HEK293 (cell line): ENCODE results near the gene CC2D1A.

ENCODE experiments used
- CTCF ChIA-PET: fragments of 350-600 bp; formaldehyde crosslinking; extraction: SDS; loops from one replicate; lab custom pipeline; 2021; ENCODE audit warnings: antibody characterized with exemption; lab: Yijun Ruan, JAX
- POLR2A ChIA-PET: fragments of 300-600 bp; formaldehyde crosslinking; extraction: SDS; loops from one replicate; lab custom pipeline; 2020; ENCODE audit warnings: antibody characterized with exemption, inconsistent platforms; lab: Yijun Ruan, JAX
- H3K27ac ChIP-seq: fragments of 200-500 bp; sonication (Bioruptor generic); 2 replicates; pipeline ENCODE4 v1.5.1; 2014; ENCODE audit warnings: low read depth, low read length, control low read depth, inconsistent platforms; ENCODE audit errors: extremely low read depth
- H3K36me3 ChIP-seq, 2 experiments: fragments of 200-500 bp in 1 of 2; sonication (Bioruptor generic) in 1 of 2; 1 replicate in 1 of 2; 2 replicates in 1 of 2; pipeline ENCODE4 v1.5.1; 2014 to 2017; ENCODE audit warnings: inconsistent platforms in 2 of 2, low read length in 2 of 2; ENCODE audit not compliant: control insufficient read depth in 2 of 2, insufficient read depth in 1 of 2
- H3K4me1 ChIP-seq: fragments of 200-500 bp; sonication (Bioruptor generic); 2 replicates; pipeline ENCODE4 v1.5.1; 2014; ENCODE audit warnings: mild to moderate bottlenecking, low read length, inconsistent platforms; ENCODE audit not compliant: control insufficient read depth, insufficient read depth
- H3K4me3 ChIP-seq: 2 replicates; pipeline ENCODE4 v1.5.1; 2011; ENCODE audit warnings: low read depth, mild to moderate bottlenecking, control low read depth, low read length, moderate library complexity
- H3K9me3 ChIP-seq: fragments of 200-500 bp; sonication (Bioruptor generic); 2 replicates; pipeline ENCODE4 v1.5.1; 2014; ENCODE audit warnings: low read depth, low read length, inconsistent platforms; ENCODE audit not compliant: control insufficient read depth, insufficient read depth
- ATF2 ChIP-seq: fragments of 450-650 bp; formaldehyde crosslinking; IDR thresholded peaks from 2 replicates; pipeline ENCODE4 v1.5.1; 2016; ENCODE audit warnings: missing biosample characterization, missing genetic modification characterization, low read depth
- HOXA7 ChIP-seq: sonication (generic); formaldehyde crosslinking; IDR thresholded peaks from 2 replicates; pipeline ENCODE4 v1.8.1; 2022; ENCODE audit warnings: missing genetic modification reagents, borderline replicate concordance
- KLF1 ChIP-seq: fragments of 450-650 bp; formaldehyde crosslinking; IDR thresholded peaks from 2 replicates; pipeline ENCODE4 v1.5.1; 2016; ENCODE audit warnings: missing biosample characterization, missing genetic modification characterization
- KLF7 ChIP-seq: fragments of 450-650 bp; formaldehyde crosslinking; IDR thresholded peaks from 2 replicates; pipeline ENCODE4 v1.5.1; 2016; ENCODE audit warnings: missing biosample characterization, missing genetic modification characterization, borderline replicate concordance
- PBX3 ChIP-seq: sonication (generic); formaldehyde crosslinking; IDR thresholded peaks from 2 replicates; pipeline ENCODE4 v1.8.1; 2022; ENCODE audit warnings: mild to moderate bottlenecking, moderate library complexity, missing genetic modification reagents
- REPIN1 ChIP-seq: fragments of 450-650 bp; formaldehyde crosslinking; IDR thresholded peaks from 2 replicates; pipeline ENCODE4 v1.5.1; 2017; ENCODE audit warnings: missing biosample characterization, missing genetic modification characterization, low read depth
- SALL2 ChIP-seq: fragments of 450-650 bp; formaldehyde crosslinking; IDR thresholded peaks from 2 replicates; pipeline ENCODE4 v1.5.0; 2017; ENCODE audit warnings: missing biosample characterization, mild to moderate bottlenecking, missing genetic modification characterization, borderline replicate concordance
- WT1 ChIP-seq: fragments of 450-650 bp; formaldehyde crosslinking; IDR thresholded peaks from 2 replicates; pipeline ENCODE4 v1.5.1; 2016; ENCODE audit warnings: missing biosample characterization, missing genetic modification characterization
- ZBTB11 ChIP-seq: fragments of 450-650 bp; formaldehyde crosslinking; conservative IDR thresholded peaks from 2 replicates; pipeline ENCODE4 v1.5.1; 2016; ENCODE audit warnings: low read depth, missing biosample characterization, missing genetic modification characterization
- ZIC2 ChIP-seq: fragments of 450-650 bp; formaldehyde crosslinking; IDR thresholded peaks from 2 replicates; pipeline ENCODE4 v1.5.1; 2016; ENCODE audit warnings: missing biosample characterization, missing genetic modification characterization
- ZNF114 ChIP-seq: fragments of 450-650 bp; formaldehyde crosslinking; IDR thresholded peaks from 2 replicates; pipeline ENCODE4 v1.5.0; 2017; ENCODE audit warnings: missing biosample characterization, missing genetic modification characterization
- ZNF132 ChIP-seq: fragments of 450-650 bp; formaldehyde crosslinking; IDR thresholded peaks from 2 replicates; pipeline ENCODE4 v1.5.1; 2017; ENCODE audit warnings: missing biosample characterization, missing genetic modification characterization, borderline replicate concordance
- ZNF133 ChIP-seq: fragments of 450-650 bp; formaldehyde crosslinking; IDR thresholded peaks from 2 replicates; pipeline ENCODE4 v1.5.1; 2016; ENCODE audit warnings: missing biosample characterization, missing genetic modification characterization
- ZNF223 ChIP-seq: fragments of 450-650 bp; formaldehyde crosslinking; IDR thresholded peaks from 2 replicates; pipeline ENCODE4 v1.5.1; 2016; ENCODE audit warnings: missing biosample characterization, missing genetic modification characterization
- ZNF239 ChIP-seq: fragments of 450-650 bp; formaldehyde crosslinking; IDR thresholded peaks from 2 replicates; pipeline ENCODE4 v1.5.1; 2016; ENCODE audit warnings: missing biosample characterization, missing genetic modification characterization
- ZNF24 ChIP-seq: fragments of 450-650 bp; formaldehyde crosslinking; IDR thresholded peaks from 2 replicates; pipeline ENCODE4 v1.5.1; 2016; ENCODE audit warnings: missing biosample characterization, missing genetic modification characterization
- ZNF280D ChIP-seq: fragments of 450-650 bp; formaldehyde crosslinking; IDR thresholded peaks from 2 replicates; pipeline ENCODE4 v1.5.1; 2016; ENCODE audit warnings: missing biosample characterization, missing genetic modification characterization
- ZNF404 ChIP-seq: fragments of 450-650 bp; formaldehyde crosslinking; IDR thresholded peaks from 2 replicates; pipeline ENCODE4 v1.5.1; 2017; ENCODE audit warnings: missing biosample characterization, missing genetic modification characterization
- ZNF433 ChIP-seq: fragments of 450-650 bp; formaldehyde crosslinking; IDR thresholded peaks from 2 replicates; pipeline ENCODE4 v1.5.1; 2016; ENCODE audit warnings: missing biosample characterization, missing genetic modification characterization, low read depth
- ZNF473 ChIP-seq: fragments of 450-650 bp; formaldehyde crosslinking; IDR thresholded peaks from 2 replicates; pipeline ENCODE4 v1.5.1; 2017; ENCODE audit warnings: missing biosample characterization, missing genetic modification characterization
- ZNF514 ChIP-seq: fragments of 450-650 bp; formaldehyde crosslinking; IDR thresholded peaks from 2 replicates; pipeline ENCODE4 v1.5.1; 2016; ENCODE audit warnings: missing biosample characterization, missing genetic modification characterization
- ZNF549 ChIP-seq: fragments of 450-650 bp; IDR thresholded peaks from 2 replicates; pipeline ENCODE4 v1.5.1; 2018; ENCODE audit warnings: missing biosample characterization, missing genetic modification characterization, mild to moderate bottlenecking, inconsistent platforms, moderate library complexity
- ZNF596 ChIP-seq: fragments of 450-650 bp; IDR thresholded peaks from 2 replicates; pipeline ENCODE4 v1.5.0; 2018; ENCODE audit warnings: missing biosample characterization, mild to moderate bottlenecking, missing genetic modification characterization, moderate library complexity
- ZNF658 ChIP-seq: fragments of 450-650 bp; formaldehyde crosslinking; IDR thresholded peaks from 2 replicates; pipeline ENCODE4; 2016; ENCODE audit warnings: missing biosample characterization, missing genetic modification characterization

Gene CC2D1A

GRCh38 chr19:13909430-13909829 lies 3.4 kb downstream of the CC2D1A start:
- no peaks in the 10 kb centered on the region; the same call in 1 of the 2 replicates for H3K4me1 ChIP-seq
- H3K27ac ChIP-seq, result no peak overlapping the region
- H3K9me3 ChIP-seq, result no peaks in the 10 kb centered on the region
- peaks cover 27 to 48% of the 10 kb centered on the region in 2 experiments; a peak in 2 of 3 replicates for H3K36me3 ChIP-seq
- TF ChIP-seq ZNF596 (tag by site-specific recombination) (no peak), ZNF114 (no peak), REPIN1 (tag by site-specific recombination) (no peak), KLF7 (tag by site-specific recombination) (no peak), ZNF658 (no peak), ZNF514 (no peak), ZNF239 (tag by site-specific recombination) (no peak), ZNF280D (tag by site-specific recombination) (no peak), ZNF433 (tag by site-specific recombination) (no peak), ZBTB11 (tag by site-specific recombination) (no peak), ZNF404 (tag by site-specific recombination) (no peak), ZNF24 (tag by site-specific recombination) (no peak)
- ChIA-PET CTCF (interaction anchor here (0.5 kb wide), 1 partner anchor 97 kb away, joined by 3 read pairs; the partner anchor contains the start of gene RFX1), POLR2A (interaction anchor here (0.7 kb wide), 2 partner anchors 9 to 976 kb away, joined by 3 read pairs; partner anchors contain the start of gene FARSA)
- H3K4me3 ChIP-seq, result no peak overlapping the region

GRCh38 chr19:13913352-13913751 lies 7.4 kb downstream of the CC2D1A start:
- Histone ChIP-seq H3K4me3 (no peak overlapping the region), H3K36me3 (peaks cover 59 to 82% of the 10 kb centered on the region in 2 experiments), H3K9me3 (no peaks in the 10 kb centered on the region), H3K4me1 (no peaks in the 10 kb centered on the region), H3K27ac (no peak overlapping the region)
- TF ChIP-seq ZIC2, result no peak
- no peak for TF ChIP-seq KLF1 (tag by site-specific recombination)
- no peak for TF ChIP-seq SALL2 (tag by site-specific recombination)
- TF ChIP-seq WT1, result no peak
- no peak for TF ChIP-seq ZNF133 (tag by site-specific recombination)
- TF ChIP-seq ZNF223, result no peak
- no peak for TF ChIP-seq ZNF473 (tag by site-specific recombination)
- TF ChIP-seq HOXA7 (CRISPR knock-in tag), result no peak
- TF ChIP-seq ATF2 (tag by site-specific recombination), result no peak
- TF ChIP-seq ZNF132 (tag by site-specific recombination), result no peak
- no peak for TF ChIP-seq ZNF549 (tag by site-specific recombination)
- no peak for TF ChIP-seq PBX3 (CRISPR knock-in tag)
- ChIA-PET CTCF (no interaction called here), POLR2A (no interaction called here)
